Superior temporal gyrus (tissue), 1 donor: Measurements from ENCODE around the gene GPC5.

ENCODE experiments used
- DNase-seq: peaks from one replicate; pipeline ENCODE4 v3.0.0-alpha.2; 2016; ENCODE audit errors: extremely low spot score

The GPC5 gene

DNA sequence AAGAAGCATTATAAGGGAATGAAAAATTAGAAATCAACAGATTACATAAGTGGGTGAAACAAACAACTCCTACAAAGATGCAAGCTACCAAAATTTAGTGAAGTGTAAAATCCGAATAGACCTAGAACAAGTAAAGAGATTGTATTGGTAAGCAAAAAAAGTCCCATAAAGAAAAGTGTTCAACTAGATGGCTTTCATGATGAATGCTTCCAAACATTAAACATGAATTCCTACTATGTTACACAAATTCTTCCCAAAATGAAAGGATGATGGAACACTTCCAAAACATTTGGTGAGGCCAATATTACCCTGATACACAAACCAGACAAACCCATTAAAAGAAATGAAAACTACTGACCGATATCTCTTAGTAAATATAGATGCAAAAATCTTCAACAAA, 139.0 kb downstream of the GPC5 start:
- no peak for DNase-seq

DNA sequence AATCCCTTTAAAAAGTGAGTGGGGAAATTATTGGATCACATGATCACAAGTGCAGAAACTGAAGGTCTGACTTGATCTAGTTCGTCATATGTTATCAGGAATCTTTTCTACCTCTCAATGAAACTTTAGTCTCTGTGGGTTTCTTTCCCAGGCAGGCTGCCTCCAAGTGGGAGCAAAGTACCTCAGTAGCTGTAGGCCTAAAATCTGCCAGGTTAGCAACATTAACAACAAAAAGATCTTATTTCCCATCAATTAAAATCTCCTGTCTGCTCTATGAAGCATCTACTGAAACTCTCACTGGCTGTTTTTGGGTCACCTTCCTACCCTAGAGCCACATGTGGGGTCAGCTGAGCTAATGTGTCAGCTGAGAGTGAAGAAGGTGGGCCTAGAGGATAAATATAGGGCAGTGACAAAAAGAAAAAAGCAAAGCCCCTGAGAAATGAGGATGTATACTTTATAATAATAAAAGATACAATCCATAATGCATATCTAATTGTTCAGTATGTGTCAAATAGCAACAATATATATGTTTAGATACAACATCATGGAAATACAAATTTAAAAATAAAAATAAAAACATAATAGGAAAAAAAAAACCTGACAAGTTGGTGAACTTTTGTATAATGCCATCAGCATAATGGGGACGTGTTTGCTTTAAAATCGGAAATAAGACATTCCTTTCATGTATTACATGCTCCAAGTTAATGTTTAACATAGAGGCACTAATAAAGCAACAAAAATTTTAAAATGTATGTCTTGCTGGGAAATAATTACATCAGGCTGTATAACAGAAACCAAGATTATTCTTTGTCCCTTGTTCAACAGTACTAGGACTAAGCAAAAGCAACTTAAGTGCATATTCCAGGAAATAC, 141.1 kb downstream of the GPC5 start:
- DNase-seq: no peak

DNA sequence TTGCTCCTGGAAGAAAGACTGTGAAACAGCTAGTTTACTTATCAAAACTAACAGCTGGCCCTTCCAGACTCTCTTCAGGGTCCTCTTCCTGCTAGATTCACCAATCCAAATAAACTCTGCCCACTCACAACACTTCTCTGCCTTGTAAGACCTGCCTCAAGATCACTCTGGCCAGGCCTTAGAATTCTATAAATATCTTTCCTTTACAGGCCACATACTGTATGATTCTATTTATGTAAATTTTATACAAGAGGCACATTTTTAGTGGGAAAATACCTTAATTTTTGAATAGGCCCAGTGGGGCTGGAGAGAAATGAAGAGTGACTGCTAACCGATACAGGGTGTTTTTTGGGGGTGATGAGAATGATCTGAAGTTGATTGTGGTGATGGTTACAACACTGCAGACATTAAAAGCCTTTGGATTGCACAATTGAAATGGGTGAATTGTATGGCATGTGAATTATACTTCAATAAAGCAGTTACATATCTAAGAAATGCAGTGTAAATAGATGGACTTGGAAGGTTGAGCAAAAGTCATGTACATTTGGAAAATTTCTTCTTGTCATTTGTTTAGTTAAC, 141.8 kb downstream of the GPC5 start:
- no peak for DNase-seq

DNA sequence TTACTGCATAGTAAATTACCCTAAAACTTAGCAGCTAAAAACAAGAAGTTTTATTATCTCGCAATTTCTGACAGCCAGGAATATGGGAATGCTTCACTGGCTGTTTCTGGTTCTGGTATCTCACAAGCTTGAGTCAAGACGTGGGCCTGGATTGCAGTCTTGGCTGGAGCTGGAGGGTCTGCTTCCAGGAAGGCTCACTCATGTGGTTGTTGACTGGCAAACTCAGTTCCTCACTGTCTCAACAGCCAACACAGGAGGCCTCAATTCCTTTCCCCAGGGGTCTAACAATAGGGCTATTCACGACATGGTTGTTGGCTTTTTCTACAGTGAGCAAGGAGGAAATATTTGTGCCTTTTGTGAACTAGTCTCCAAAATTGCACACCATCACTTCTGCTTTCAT, 146.3 kb downstream of the GPC5 start:
- no peak for DNase-seq

DNA sequence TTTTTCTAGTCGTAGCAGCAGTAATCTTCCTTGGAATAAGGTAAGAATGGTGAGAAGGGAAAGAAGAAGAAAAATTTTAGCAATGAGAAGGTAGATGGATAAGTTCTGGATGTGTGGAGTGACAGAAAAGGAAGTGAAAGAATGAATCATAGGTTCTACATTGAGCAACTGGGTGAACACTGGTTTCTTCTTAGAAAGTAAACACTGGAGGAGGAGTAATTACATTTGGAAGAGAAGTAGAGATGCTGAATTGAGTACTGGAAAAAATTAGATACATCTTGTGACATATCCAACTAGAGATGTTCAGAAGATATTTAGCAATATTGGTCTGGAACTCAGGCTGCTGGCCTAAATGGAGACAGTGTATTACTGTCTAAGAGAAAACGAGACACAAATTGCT, 148.5 kb downstream of the GPC5 start:
- DNase-seq: no peak

DNA sequence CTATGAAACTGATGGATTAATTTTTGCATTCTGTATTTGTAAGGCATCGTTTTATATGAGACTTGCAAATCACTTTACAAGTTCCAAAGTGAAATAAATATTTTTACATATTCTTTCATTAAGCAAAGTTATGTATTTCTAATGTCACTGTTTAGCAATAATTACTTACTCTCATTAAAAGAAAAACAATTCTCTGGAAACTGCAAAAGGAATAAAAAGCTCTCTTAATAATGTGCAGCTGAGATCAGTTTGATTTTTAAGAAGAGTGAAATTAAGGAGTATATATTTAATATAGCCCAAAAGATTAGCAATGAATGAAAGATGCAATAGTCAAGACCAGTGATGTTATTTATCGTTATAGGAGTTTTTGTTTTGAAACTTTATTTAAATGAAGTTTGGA, 155.2 kb downstream of the GPC5 start:
- no peak for DNase-seq

DNA sequence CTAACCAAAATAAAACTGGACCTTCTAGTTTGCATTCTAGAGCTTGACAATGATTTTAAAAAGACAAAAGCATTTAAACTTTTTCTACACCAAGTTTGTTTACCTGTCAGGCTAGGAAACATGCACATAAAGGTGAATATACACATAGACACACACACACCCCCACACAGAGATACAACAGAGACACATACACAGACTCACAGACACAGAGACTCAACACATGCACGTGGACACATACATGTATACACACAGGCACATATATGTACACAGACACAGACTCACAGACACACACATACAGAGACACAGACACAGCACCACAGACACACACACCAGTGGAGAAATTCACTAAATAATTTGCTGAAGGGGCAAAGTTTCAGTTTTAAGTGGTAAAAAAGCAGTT, 155.7 kb downstream of the GPC5 start:
- DNase-seq: no peak

DNA sequence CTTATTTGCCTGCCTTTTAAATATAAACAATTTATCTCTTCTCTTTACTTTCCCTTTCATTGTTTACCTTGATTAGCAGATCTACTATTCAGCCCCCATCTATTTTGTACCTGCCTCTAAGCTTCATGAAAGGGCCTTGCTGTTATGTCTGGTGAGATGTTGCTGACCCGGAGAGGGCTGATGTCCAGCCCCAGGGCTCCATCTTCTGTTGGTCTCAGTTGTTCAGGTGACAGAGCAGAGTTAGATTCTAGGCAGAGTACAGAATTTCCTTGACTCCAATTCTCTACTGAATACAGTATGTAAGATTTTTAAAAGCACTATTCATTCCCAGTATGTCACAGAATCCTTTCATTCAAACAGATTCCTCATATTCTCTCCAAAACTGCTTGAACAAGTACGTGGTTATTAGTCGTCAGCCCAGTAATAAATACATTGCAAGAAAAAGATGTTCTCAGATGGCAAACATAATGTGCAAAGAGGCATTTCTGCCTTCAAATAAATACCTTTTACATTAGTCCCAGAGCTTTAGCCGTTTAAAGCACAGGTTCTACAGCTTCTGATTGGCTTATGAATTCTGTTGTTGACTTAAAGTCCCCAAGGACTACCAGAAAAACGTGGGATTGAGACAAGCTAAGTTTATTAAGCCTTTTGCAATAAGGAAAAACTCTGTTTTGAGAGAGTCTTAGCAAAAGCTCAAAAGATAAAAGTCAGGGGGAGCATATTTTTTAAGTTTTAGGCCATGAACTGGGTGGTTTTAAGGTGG, 159.1 kb downstream of the GPC5 start:
- DNase-seq: no peak

DNA sequence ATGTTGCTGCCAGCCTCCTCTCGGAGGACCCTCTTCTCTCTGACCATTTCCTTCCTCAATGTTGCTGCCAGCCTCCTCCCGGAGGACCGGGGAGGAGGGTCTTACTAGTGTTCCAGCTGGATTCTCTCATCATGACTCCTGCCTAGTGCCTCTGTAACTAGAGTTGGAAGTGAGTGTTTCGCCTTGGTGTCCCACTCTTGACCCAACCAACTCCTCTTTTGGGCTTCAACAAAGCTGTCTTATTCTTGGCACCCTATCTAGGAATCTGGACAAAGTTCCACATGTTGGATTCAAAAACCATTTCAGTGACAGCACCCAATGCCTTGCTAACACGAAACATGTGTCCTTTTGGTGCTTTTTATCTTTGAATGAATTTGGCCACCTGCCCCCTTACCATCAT, 165.4 kb downstream of the GPC5 start:
- DNase-seq: no peak

DNA sequence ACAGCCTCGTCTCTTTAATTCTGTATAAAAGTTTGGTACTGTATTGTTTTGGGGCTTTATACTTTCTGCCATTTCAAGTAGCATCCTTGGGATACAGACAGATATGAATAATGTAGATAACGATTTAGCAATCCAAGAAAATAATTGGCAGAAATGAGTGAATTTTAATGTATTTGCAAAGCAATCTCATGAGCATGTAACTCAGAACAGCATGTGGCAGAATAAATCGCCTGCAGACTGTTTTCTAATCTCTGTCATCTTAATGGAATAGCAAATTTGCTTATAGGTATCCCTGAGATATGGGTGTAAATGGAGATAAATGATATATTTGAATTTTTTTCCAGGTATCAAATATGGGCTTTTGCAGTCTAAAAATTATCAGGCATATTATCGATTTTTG, 166.0 kb downstream of the GPC5 start:
- DNase-seq: no peak

DNA sequence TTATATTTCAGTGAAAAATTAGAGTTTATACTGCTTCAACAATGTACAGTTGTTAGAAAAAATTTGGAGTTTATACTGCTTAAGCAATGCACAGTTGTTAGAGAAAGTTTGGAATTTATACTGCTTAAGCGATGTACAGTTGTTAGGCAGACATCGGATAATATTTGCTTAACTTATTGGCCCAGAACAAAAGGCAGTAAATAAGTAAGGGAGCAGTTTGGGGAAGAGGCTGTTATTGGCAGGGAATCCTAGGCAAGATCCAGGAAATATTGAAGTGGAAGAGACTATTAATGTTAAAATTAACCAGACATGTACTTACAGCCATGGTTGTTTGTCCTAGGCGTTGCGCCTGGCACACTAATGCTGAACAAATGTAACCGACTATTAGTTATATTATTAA, 166.9 kb downstream of the GPC5 start:
- no peak for DNase-seq

DNA sequence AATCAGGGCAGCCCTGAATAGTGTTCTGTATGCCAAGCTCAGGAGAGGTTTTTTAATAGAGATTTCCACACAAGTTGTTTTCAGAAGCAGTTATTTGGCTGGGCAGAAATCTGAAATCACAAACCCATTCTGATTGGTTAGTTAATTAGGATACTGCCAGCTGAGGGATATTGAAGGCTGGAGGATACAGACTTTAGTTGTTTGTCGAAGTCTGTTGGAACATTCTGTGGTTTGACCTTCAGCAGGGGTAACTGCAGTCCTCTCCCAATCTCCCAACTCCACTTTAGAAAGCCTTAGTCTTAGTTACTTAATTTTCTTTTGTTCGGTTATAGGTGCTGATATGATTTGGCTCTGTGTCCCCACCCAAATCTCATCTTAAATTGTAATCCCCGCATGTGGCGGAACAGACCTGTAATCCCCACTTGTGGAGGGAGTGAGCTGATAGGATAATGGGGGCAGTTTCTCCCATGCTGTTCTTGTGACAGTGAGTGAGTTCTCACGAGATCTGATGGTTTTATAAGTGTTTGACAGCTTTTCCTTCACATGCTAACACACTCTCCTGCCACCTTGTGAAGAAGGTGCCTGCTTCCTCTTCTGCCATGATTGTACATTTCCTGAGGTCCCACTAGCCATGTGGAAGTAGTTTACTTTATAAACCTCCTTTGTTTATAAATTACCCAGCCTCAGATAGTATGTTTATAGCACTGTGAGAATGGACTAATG, 169.2 kb downstream of the GPC5 start:
- DNase-seq: no peak

DNA sequence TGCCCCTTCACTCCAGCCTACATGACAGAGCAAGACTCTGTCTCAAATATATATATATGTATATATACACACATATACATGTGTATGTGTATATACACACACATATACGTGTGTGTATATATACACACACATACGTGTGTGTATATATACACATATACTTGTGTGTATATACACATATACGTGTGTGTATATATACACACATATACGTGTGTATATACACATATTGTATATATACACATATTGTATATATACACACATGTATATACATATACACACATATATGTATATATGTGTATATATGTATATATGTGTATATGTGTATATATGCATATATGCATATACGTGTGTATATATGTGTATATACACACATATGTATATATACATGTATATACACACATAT, 173.3 kb downstream of the GPC5 start:
- DNase-seq: no peak

DNA sequence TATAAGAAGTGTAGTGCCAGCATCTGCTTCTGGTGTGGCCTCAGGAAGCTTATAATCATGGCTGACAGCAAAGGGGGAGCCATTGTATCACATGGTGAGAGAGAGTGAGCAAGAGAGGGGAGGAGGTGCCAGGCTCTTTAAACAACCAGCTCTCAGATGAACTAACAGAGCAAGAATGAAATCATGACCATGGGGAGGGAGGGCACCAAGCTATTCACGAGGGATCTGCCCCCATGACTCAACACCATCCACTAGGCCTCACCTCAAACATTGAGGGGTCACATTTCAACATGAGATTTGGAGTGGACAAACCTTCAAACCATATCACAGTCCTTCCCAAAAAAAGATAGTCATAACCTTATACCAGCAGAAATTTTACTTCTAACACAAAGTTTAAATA, 174.0 kb downstream of the GPC5 start:
- no peak for DNase-seq

DNA sequence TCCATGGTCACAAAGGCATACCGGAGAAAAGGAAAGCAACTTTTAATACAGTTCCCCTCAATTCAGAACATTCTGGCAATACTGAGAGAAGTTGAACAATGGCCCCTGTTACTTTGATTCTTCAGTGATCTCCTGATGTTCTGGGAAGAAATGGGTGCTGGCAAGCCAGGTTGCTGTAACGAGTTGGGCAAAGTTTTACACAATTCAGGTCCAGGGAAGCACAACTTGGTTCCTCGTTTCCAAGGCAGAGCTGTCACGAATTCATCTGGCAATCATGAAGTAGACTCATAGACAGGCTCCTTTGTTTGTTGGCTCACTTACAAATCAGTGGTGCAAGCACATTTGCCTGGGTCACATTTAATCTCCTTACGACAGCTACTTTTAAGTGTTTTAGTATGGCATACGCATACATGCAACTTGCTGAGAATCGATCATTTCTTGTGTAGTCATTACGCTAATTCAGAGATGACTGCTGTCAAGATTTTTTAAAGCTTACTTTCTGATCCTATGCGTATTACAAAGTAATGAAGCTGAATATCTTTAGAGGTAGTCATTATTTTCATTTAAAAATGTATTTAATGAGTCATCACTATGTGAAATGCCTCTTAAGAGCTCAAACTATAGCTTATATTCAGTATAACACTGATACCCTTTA, 174.7 kb downstream of the GPC5 start:
- DNase-seq: no peak

DNA sequence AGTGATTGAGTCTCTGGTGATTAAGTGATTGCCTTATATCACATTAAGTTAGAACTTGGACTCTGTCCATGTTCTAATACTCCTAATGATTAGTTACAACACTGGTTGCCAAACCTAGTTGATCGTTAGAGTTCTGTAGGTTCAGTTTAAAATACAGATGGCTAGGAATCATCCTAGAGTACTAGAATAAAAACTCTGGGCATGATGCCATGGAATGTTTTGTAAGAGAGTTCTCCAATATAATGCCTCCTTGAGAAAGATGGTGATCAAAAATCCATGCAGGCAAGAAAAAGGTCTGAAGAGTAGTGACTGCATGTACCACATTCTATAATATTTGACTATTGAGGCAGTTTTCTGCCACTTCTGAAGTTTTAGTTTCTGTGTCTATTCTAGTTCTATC, 176.3 kb downstream of the GPC5 start:
- DNase-seq: peak; percentile 50

DNA sequence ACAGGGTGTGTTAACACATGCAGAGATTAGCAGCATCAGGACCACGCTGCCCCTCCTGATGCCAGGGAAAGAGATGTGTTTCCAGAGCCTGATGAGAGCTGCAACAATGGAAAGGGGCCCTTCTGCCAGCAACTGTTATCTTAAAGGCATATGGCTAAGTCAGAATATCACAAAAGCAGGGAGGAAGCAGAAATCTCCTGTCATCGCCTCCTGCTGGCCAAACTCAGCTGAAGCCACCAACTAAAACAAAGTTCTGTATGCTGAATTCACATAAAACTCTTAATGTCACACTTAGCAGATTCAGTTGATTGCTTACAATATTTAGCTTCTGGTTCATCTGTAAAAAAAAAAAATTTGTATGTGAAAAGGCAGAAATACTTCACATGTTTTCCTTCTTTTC, 178.2 kb downstream of the GPC5 start:
- no peak for DNase-seq

DNA sequence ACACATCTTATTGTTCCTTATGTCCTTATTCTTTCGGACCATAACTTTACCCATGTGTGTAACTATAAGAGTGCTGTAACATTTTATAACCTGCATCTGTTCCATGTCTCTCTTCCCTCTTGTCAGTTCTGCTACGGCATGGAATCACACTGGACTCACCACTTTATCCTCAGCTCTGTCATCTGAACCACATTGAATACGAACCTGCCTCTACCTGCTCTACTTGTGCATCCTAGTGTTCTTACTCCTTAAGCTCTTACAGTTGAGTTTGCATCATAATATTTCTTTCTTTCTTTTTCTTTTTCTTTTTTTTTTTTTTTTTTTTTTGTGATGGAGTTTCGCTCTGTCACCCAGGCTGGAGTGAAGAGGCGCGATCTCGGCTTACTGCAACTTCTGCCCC, 180.9 kb downstream of the GPC5 start:
- DNase-seq: no peak

DNA sequence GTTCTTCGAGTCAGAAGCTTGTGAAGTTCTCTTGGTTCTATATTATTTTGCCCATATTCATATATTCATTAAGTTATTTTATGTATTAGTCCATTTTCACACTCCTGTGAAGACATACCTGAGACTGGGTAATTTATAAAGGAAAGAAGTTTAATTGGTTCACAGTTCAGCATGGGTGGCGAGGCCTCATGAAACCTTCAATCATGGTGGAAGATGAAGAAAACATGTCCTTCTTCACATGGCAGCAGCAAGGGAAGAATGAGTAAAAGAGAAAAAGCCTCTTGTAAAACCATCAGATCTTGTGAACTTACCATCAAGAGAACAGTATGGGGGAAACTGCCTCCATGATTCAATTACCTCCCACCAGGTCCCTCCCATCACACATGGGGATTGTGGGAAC, 182.3 kb downstream of the GPC5 start:
- DNase-seq: no peak

DNA sequence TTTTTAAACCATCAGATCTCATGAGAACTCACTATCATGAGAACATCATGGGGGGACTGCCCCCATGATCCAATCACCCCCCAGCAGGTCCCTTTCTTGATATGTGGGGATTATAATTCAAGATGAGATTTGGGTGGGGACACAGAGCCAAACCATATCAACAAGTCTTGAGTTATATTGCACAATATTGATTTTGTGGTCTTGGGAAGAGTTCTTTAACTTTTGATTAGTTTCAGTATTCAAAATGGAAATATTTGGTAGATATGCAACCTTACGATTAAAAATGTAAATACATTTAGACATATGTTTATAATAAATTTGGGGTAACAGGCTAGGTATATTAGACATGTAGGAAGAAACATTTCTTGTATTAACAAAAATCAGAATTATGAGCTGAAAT, 188.2 kb downstream of the GPC5 start:
- no peak for DNase-seq

DNA sequence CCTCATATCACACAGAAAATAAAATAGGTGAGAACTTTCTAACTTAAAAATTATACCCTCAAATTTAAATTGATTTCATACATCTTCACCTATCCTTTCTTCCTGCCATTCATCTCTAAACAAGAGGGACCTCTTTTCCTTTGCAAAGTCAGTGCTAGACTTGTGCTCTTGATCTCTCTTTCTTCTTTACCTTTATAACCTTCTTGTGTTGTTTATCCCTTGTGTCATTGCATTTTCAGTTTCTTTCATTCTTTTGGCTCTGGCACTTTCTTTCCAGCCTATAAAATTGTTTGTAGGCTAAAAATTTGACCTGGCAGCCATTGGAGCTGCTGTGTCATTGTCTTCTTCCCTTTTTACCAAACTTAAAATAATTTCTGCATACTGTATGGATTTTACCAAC, 190.1 kb downstream of the GPC5 start:
- no peak for DNase-seq
